Stimulated activated CD8-positive, alpha-beta memory T cell treated with anti-CD3 and anti-CD28 coated beads, Interleukin-7, amount 100 ng/mL, for 48 hours (primary cell): Measurements from ENCODE around the gene ADARB2.
"Not testable (repeated sequence)": the region's sequence is repeated elsewhere in the genome, so short reads cannot be mapped to it uniquely, and the experiment has no call there.

Experiments used
- DNase-seq, 2 donors: peaks; one replicate each; pipeline ENCODE4 v3.0.0-alpha.2; 2020; ENCODE audit warnings: low read depth in 1 of 2; ENCODE audit errors: extremely low read depth in 1 of 2

The ADARB2 gene

DNA sequence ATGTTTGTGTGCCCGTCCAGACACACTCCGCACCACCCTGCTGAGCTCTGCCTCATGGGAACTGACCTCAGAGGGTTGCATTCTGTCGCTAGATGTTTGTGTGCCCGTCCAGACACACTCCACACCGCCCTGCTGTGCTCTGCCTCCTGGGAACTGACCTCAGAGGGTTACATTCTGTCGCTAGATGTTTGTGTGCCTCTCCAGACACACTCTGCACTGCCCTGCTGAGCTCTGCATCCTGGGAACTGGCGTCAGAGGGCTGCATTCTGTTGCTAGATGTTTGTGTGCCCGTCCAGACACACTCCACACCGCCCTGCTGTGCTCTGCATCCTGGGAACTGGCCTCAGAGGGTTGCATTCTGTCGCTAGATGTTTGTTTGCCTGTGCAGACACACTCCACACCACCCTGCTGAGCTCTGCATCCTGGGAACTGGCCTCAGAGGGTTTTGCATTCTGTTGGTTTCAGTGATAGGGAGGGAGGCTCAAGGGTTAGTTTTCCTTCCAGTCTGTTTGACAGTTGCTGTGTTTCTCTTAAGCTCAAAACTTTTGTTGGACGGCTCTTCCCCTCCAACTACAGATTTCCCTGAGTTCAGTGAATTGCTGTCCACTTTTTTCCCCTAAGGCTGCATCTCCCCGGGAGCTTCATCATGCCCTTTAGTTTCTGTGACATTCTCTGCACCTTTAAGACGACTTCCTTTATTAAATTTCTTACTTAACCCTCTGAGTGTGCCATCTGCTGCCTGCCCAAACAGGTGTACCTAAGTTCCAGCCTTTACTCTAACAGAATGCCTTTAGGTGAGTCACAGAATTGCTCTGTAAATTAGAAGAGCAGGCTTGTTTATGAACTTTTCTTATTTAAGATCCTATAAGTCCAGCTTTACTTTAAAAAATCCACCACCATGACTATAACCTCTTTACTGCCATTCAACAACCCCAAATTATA, 119.7 kb downstream of the ADARB2 start:
- DNase-seq = not testable (repeated sequence)

- not testable (repeated sequence) for DNase-seq
These were observed 120.6 kb downstream of the ADARB2 start for GRCh38 chr10:1616701-1617100.

DNA sequence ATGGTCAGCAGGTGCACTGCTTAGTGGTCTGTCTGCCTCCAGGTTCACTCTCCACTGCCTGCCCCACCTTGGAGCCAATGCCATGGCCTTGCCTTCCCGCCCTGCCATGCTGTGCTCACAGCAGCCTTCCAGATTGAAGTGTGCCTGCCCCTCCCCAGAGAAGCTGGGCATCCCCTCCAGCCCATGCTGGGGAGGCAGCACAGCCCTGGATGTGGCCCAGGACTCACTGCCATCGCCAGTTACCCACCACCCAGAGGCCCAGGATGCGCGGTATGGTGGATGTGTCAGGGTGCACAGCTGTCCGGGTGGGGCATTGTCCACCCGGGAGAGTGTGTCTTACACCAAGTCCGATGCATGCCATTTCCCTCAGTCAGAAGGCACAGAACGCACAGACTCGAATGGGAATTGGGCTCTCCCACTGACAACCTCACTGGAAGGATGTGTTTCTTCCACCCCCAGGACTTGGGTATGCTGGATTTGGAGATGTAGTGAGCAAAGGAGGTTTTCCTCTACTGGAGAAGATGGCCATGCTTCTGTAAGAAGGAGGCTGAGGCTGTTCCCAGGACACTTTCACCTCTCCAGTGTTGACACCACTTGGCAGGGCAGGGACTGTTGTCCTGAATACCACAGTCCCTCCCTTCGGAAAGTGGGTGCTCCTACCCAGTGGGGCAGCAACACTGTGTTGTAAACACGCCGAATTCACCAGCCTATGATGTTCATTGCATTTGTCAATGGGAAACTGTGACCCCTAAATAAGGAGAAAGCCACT, 122.0 kb downstream of the ADARB2 start:
- no peak for DNase-seq

DNA sequence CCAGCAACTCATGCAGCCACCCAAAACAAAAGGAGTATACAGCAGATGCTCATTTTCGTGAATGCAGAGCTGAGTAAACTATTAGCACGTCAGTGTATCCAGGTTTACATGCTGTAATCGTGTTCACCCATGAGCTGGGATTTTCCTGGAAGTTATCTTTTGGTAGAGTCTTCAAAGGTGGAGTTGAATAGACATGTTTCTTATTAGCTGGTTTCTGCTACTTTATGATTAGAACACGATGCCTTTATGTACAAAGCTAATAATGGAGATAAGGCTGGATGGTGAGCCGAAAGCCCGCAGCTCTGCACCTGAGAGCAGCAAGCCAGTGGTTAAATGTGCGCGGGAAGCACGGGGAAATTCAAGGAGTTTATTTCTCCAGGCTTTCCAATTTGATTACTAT, 123.8 kb downstream of the ADARB2 start:
- DNase-seq = no peak

- DNase-seq = no peak
These were observed 124.4 kb downstream of the ADARB2 start for GRCh38 chr10:1612908-1613307.

- DNase-seq = no peak
These were observed 125.3 kb downstream of the ADARB2 start for GRCh38 chr10:1611936-1612550.

- no peak for DNase-seq
These were observed 126.1 kb downstream of the ADARB2 start for GRCh38 chr10:1610986-1611770.

- no peak for DNase-seq
These were observed 127.7 kb downstream of the ADARB2 start for GRCh38 chr10:1609648-1609970.

- no peak for DNase-seq
These were observed 128.3 kb downstream of the ADARB2 start for GRCh38 chr10:1608851-1609647.

DNA sequence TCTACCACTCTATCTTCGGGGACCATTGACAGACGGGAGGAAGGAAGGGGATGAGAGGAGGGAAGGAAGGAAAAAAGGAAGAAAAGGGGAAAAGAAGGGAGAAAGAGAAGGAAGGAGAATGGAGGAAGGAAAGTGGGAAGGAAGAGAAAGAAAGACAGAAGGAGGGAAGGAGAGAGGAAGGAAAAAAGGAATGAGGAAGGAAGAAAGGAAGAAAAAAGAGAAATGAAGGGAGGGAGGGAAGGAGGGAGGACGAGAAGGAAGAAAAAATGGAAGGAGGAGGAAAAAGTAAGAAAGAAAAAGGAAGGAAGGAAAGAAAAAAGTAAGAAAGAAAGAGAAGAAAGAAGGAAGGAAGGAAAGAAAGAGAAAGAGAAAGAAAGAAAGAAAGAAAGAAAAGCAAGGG, 128.9 kb downstream of the ADARB2 start:
- DNase-seq = no peak

- DNase-seq = no peak
These were observed 129.9 kb downstream of the ADARB2 start for GRCh38 chr10:1607466-1607865.

- DNase-seq = no peak
These were observed 131.1 kb downstream of the ADARB2 start for GRCh38 chr10:1605999-1606940.

- no peak for DNase-seq
These were observed 132.2 kb downstream of the ADARB2 start for GRCh38 chr10:1605121-1605520.

DNA sequence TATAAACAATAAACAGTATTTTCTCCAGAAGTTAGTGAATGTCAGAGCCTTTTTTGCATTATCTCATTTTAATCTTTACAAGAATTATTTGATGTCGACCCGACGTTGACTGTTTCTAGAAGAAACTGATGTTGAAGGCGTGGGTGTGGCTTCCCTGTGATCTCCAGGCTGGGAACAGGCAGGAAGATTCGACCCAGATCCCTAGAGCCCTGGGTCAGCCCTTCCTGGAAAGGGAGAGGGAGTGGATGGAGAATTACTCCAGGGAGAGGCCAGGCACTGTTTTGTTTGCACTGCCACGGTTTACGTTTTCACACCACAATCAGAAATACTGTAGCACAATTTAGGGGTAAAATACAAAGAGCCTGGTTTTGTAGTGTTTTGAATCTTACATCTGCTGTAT, 133.1 kb downstream of the ADARB2 start:
- DNase-seq = no peak

DNA sequence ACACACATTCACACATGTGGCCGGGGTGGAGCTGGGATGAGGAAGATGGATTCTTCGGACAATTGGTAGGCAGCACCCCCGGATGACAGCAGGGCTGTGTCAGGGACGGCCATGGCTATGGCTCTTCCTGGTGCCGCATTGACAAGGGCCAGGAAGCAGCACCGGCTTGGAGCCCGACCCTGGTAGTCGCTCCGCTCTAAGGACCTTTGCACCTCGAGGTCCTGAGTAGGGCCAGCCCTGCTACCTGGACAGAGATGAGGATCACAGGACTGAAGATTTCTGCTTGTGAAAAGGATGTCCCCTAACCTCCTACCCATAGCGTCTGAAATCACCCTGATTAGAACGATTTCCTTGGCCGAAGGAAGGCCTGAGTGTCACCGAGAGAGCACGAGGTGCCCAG, 134.1 kb downstream of the ADARB2 start:
- no peak for DNase-seq

DNA sequence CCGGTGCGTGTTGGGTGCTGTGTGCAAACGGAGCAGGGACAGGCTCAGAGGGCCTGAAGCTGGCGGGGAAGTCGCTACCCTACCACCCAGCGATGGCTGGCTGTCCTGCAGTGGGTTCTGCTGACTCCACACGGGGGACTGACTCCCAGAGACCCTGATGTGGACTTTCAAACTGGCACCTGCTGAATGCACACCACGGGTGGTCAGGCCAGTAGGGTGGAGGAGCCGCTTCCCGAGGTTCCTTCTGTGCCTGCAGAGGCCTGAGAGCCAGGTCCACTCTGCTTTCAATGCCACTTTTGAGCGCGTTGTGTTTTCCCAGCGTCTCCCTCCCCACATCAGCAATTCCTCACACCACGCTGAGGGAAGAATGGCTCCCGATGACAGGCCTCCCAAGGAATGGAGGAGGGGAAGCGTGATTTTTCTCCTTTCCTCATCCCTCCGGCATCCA, 135.3 kb downstream of the ADARB2 start:
- DNase-seq = no peak

- no peak for DNase-seq
These were observed 135.9 kb downstream of the ADARB2 start for GRCh38 chr10:1601406-1601805.

GRCh38 chr10:1600861-1601260, 136.5 kb downstream of the ADARB2 start:
- no peak for DNase-seq
